Activated CD4-positive, alpha-beta memory T cell treated with anti-CD3 and anti-CD28 coated beads, Interleukin-2, amount 10 ng/mL, durations not matched to agents 7 days and 5 days (primary cell): Measurements from ENCODE around the gene PLPP3. TPM values are rescaled to one million over a fixed set of nuclear protein-coding genes. Genes with fewer than 3 reads are reported as not detected.

Experiments
- CTCF ChIA-PET: fragments of 350-600 bp; sonication (Branson Sonifier 250); formaldehyde crosslinking; loops from one replicate; lab custom pipeline; 2021; ENCODE audit warnings: antibody characterized with exemption, inconsistent platforms; lab: Charles Lee
- POLR2A ChIA-PET: fragments of 350-600 bp; sonication (Branson Sonifier 250); formaldehyde crosslinking; loops from one replicate; lab custom pipeline; 2021; ENCODE audit warnings: antibody characterized with exemption; lab: Charles Lee
- DNase-seq: peaks from one replicate; pipeline ENCODE4 v3.0.0-alpha.2; 2020
- H3K27ac Mint-ChIP-seq: one replicate; pipeline ENCODE4 v1.8.0; 2021; ENCODE audit warnings: mild to moderate bottlenecking, mixed read lengths
- H3K27me3 Mint-ChIP-seq: one replicate; pipeline ENCODE4 v1.8.0; 2021; ENCODE audit warnings: mixed read lengths
- H3K36me3 Mint-ChIP-seq: one replicate; pipeline ENCODE4 v1.8.0; 2021; ENCODE audit warnings: low read depth, mixed read lengths
- H3K4me1 Mint-ChIP-seq: one replicate; pipeline ENCODE4 v1.8.0; 2021; ENCODE audit warnings: mixed read lengths
- H3K4me3 Mint-ChIP-seq: one replicate; pipeline ENCODE4 v1.8.0; 2021; ENCODE audit warnings: mild to moderate bottlenecking, mixed read lengths
- H3K9me3 Mint-ChIP-seq: one replicate; pipeline ENCODE4 v1.8.0; 2021; ENCODE audit warnings: mixed read lengths
- total RNA-seq, 2 experiments: library from RNA; stranded (reverse); gene quantifications; one replicate each; pipeline ENCODE4 v1.2.3, GENCODE V29; 2021

PLPP3 gene
- total RNA-seq, 2 experiments from 2014 or later, result not detected

- peaks cover 2% of the 10 kb centered on the region for H3K27me3 Mint-ChIP-seq
- no peaks in the 10 kb centered on the region for H3K36me3 Mint-ChIP-seq
- DNase-seq, result no peak
- H3K4me3 Mint-ChIP-seq, result no peak overlapping the region
- no peak overlapping the region for H3K27ac Mint-ChIP-seq
- H3K4me1 Mint-ChIP-seq, result no peaks in the 10 kb centered on the region
- ChIA-PET POLR2A (no interaction called here), CTCF (no interaction called here)
- no peaks in the 10 kb centered on the region for H3K9me3 Mint-ChIP-seq
Measured at GRCh38 chr1:56506951-56507491, 72.3 kb downstream of the PLPP3 start.

GRCh38 chr1:56505792-56506743, 73.3 kb downstream of the PLPP3 start:
- Mint-ChIP-seq H3K4me3 (no peak overlapping the region), H3K27me3 (peaks cover 2% of the 10 kb centered on the region), H3K4me1 (no peaks in the 10 kb centered on the region), H3K36me3 (no peaks in the 10 kb centered on the region), H3K9me3 (no peaks in the 10 kb centered on the region), H3K27ac (no peak overlapping the region)
- ChIA-PET CTCF (no interaction called here), POLR2A (no interaction called here)
- no peak for DNase-seq

GRCh38 chr1:56502700-56503245, 76.6 kb downstream of the PLPP3 start:
- Mint-ChIP-seq H3K9me3 (no peaks in the 10 kb centered on the region), H3K27ac (no peak overlapping the region), H3K36me3 (no peaks in the 10 kb centered on the region), H3K4me1 (no peaks in the 10 kb centered on the region), H3K4me3 (no peak overlapping the region), H3K27me3 (peaks cover 2% of the 10 kb centered on the region)
- ChIA-PET CTCF (no interaction called here), POLR2A (no interaction called here)
- no peak for DNase-seq

GRCh38 chr1:56501888-56502287, 77.5 kb downstream of the PLPP3 start:
- Mint-ChIP-seq H3K9me3 (no peaks in the 10 kb centered on the region), H3K4me3 (no peak overlapping the region), H3K27me3 (peaks cover 2% of the 10 kb centered on the region), H3K36me3 (no peaks in the 10 kb centered on the region), H3K4me1 (no peaks in the 10 kb centered on the region), H3K27ac (no peak overlapping the region)
- DNase-seq, result no peak
- POLR2A ChIA-PET, result no interaction called here
- CTCF ChIA-PET, result no interaction called here

GRCh38 chr1:56501426-56501825, 77.9 kb downstream of the PLPP3 start:
- DNase-seq, result no peak
- Mint-ChIP-seq H3K9me3 (no peaks in the 10 kb centered on the region), H3K4me1 (no peaks in the 10 kb centered on the region), H3K4me3 (no peak overlapping the region), H3K27ac (no peak overlapping the region), H3K27me3 (no peaks in the 10 kb centered on the region), H3K36me3 (no peaks in the 10 kb centered on the region)
- CTCF ChIA-PET, result no interaction called here
- POLR2A ChIA-PET, result no interaction called here

- Mint-ChIP-seq H3K9me3 (peaks cover 2% of the 10 kb centered on the region), H3K36me3 (no peaks in the 10 kb centered on the region), H3K4me3 (no peak overlapping the region), H3K27me3 (no peaks in the 10 kb centered on the region), H3K27ac (no peak overlapping the region), H3K4me1 (no peaks in the 10 kb centered on the region)
- CTCF ChIA-PET, result no interaction called here
- POLR2A ChIA-PET, result no interaction called here
- DNase-seq, result no peak
Measured at GRCh38 chr1:56496821-56497772, 82.3 kb downstream of the PLPP3 start.

GRCh38 chr1:56496158-56496557, 83.2 kb downstream of the PLPP3 start:
- ChIA-PET POLR2A (interaction anchor here (0.5 kb wide), 1 partner anchor 20 kb away, joined by 4 read pairs; no protein-coding TSS in a partner anchor), CTCF (no interaction called here)
- Mint-ChIP-seq H3K9me3 (peaks cover 2% of the 10 kb centered on the region), H3K27ac (no peak overlapping the region), H3K4me3 (no peak overlapping the region), H3K4me1 (no peaks in the 10 kb centered on the region), H3K36me3 (no peaks in the 10 kb centered on the region), H3K27me3 (no peaks in the 10 kb centered on the region)
- no peak for DNase-seq

GRCh38 chr1:56495538-56495937, 83.8 kb downstream of the PLPP3 start:
- Mint-ChIP-seq H3K27me3 (no peaks in the 10 kb centered on the region), H3K4me3 (no peak overlapping the region), H3K36me3 (no peaks in the 10 kb centered on the region), H3K27ac (no peak overlapping the region), H3K9me3 (peaks cover 2% of the 10 kb centered on the region), H3K4me1 (no peaks in the 10 kb centered on the region)
- DNase-seq, result no peak
- CTCF ChIA-PET, result no interaction called here
- POLR2A ChIA-PET, result no interaction called here

GRCh38 chr1:56494306-56494705, 85.1 kb downstream of the PLPP3 start:
- no peaks in the 10 kb centered on the region for H3K36me3 Mint-ChIP-seq
- H3K27me3 Mint-ChIP-seq, result no peaks in the 10 kb centered on the region
- no peak overlapping the region for H3K4me3 Mint-ChIP-seq
- H3K9me3 Mint-ChIP-seq, result peaks cover 2% of the 10 kb centered on the region
- DNase-seq, result no peak
- H3K4me1 Mint-ChIP-seq, result no peaks in the 10 kb centered on the region
- ChIA-PET POLR2A (no interaction called here), CTCF (no interaction called here)
- no peak overlapping the region for H3K27ac Mint-ChIP-seq

GRCh38 chr1:56493826-56494225, 85.5 kb downstream of the PLPP3 start:
- POLR2A ChIA-PET, result no interaction called here
- H3K4me3 Mint-ChIP-seq, result no peak overlapping the region
- H3K27ac Mint-ChIP-seq, result no peak overlapping the region
- no peaks in the 10 kb centered on the region for H3K4me1 Mint-ChIP-seq
- no peak for DNase-seq
- no peaks in the 10 kb centered on the region for H3K36me3 Mint-ChIP-seq
- CTCF ChIA-PET, result no interaction called here
- H3K27me3 Mint-ChIP-seq, result no peaks in the 10 kb centered on the region
- peaks cover 2% of the 10 kb centered on the region for H3K9me3 Mint-ChIP-seq

GRCh38 chr1:56491441-56491840, 87.9 kb downstream of the PLPP3 start:
- H3K9me3 Mint-ChIP-seq, result peaks cover 2% of the 10 kb centered on the region
- DNase-seq, result no peak
- no peaks in the 10 kb centered on the region for H3K36me3 Mint-ChIP-seq
- ChIA-PET CTCF (no interaction called here), POLR2A (no interaction called here)
- no peaks in the 10 kb centered on the region for H3K27me3 Mint-ChIP-seq
- H3K4me1 Mint-ChIP-seq, result no peaks in the 10 kb centered on the region
- H3K27ac Mint-ChIP-seq, result no peak overlapping the region
- H3K4me3 Mint-ChIP-seq, result no peak overlapping the region

GRCh38 chr1:56490619-56491018, 88.7 kb downstream of the PLPP3 start:
- H3K4me3 Mint-ChIP-seq, result no peak overlapping the region
- no peak overlapping the region for H3K27ac Mint-ChIP-seq
- no peaks in the 10 kb centered on the region for H3K36me3 Mint-ChIP-seq
- peaks cover 4% of the 10 kb centered on the region for H3K9me3 Mint-ChIP-seq
- ChIA-PET POLR2A (no interaction called here), CTCF (no interaction called here)
- no peaks in the 10 kb centered on the region for H3K4me1 Mint-ChIP-seq
- H3K27me3 Mint-ChIP-seq, result no peaks in the 10 kb centered on the region
- DNase-seq, result no peak

GRCh38 chr1:56489695-56490094, 89.7 kb downstream of the PLPP3 start:
- ChIA-PET CTCF (no interaction called here), POLR2A (no interaction called here)
- Mint-ChIP-seq H3K36me3 (no peaks in the 10 kb centered on the region), H3K4me1 (no peaks in the 10 kb centered on the region), H3K27ac (no peak overlapping the region), H3K4me3 (no peak overlapping the region), H3K9me3 (peaks cover 4% of the 10 kb centered on the region), H3K27me3 (no peaks in the 10 kb centered on the region)
- no peak for DNase-seq
